Measurements from ENCODE around the gene TEX13D. TPM values are rescaled to one million over a fixed set of nuclear protein-coding genes. Genes with fewer than 3 reads are reported as not detected.

Gene TEX13D
- total and polyA plus RNA-seq, 9 of the 15 experiments (the other 6 are each of a cell fraction or from before 2014, with no cell fraction given): 0.06 TPM; not detected in 8

GRCh38 chrX:124358800-124359383 lies 26.4 kb downstream of the TEX13D start (continued):
- TF ChIP-seq TEAD2 (tag; IDR thresholded peaks at IDR 0.05) (no peak), ZNF282 (CRISPR knock-in tag; IDR thresholded peaks at IDR 0.05) (no peak)

- Histone ChIP-seq H3K36me3 (ENCODE audit: control insufficient read depth, insufficient read depth, low read length) (no peaks in the 10 kb centered on the region), H3K79me2 (ENCODE audit: control insufficient read depth, insufficient read depth, low read length) (no peaks in the 10 kb centered on the region), H4K20me1 (replicated peaks; ENCODE audit: control insufficient read depth, insufficient read depth, low read length) (no peaks in the 10 kb centered on the region), H3K9me1 (ENCODE audit: control insufficient read depth, insufficient read depth, low read length) (no peaks in the 10 kb centered on the region), H3K27me3 (ENCODE audit: control insufficient read depth in 2 of 2, insufficient read depth in 2 of 2, low read length in 2 of 2) (no peaks in the 10 kb centered on the region), H3K4me1 (replicated peaks in 1 of 2; ENCODE audit: control insufficient read depth in 2 of 2, insufficient read depth in 2 of 2, low read length in 2 of 2) (peaks cover 0 to 3% of the 10 kb centered on the region in 2 experiments; a peak in 2 of 5 replicates), H3K9me3 (replicated peaks; ENCODE audit: control insufficient read depth, insufficient read depth, low read depth, low read length) (no peaks in the 10 kb centered on the region), H3K4me3 (no peak overlapping the region), H3K4me2 (ENCODE audit: insufficient read depth, low read length) (no peak overlapping the region), H3K9ac (ENCODE audit: insufficient read depth in 1 of 2, low read depth in 2 of 2, low read length in 2 of 2) (no peak overlapping the region), H3K27ac (ENCODE audit: extremely low read depth, low read depth, low read length) (no peak overlapping the region), H2AFZ (ENCODE audit: low read depth, low read length) (no peak overlapping the region)
- in situ Hi-C loops (cut with MboI) (no loop called here), intact Hi-C loops (cut with micrococcal nuclease) (no loop called here)
- POLR2A ChIA-PET: interaction anchor here (1.1 kb wide), 2 partner anchors 12 to 20 kb away, joined by 4 read pairs; no protein-coding TSS in a partner anchor
- ATAC-seq (no peak; the same call in 2 of the 3 replicates), FAIRE-seq (no peak), DNase-seq (ENCODE audit: extremely low read depth in 1 of 4, low spot score in 3 of 4) (no peak)
- BruUV-seq (replicated peaks): no TSS peak
- WGBS (ENCODE audit: insufficient coverage, low coverage, missing lambda C conversion rate): 25% methylated on average over 2 of the region's 2 CpGs
- CTCF ChIA-PET (ENCODE audit: low intra/inter-chr PET ratio): no interaction called here
- TF ChIP-seq CUX1 (CRISPR knock-in tag; IDR thresholded peaks at IDR 0.05) (no peak), POU5F1 (IDR thresholded peaks at IDR 0.05; ENCODE audit: borderline replicate concordance, low read depth, low read length, partially characterized antibody) (no peak), POLR2AphosphoS5 (IDR thresholded peaks at IDR 0.05; ENCODE audit: control insufficient read depth, insufficient read depth, low read depth, low read length) (no peak), TCFL5 (CRISPR knock-in tag; conservative IDR thresholded peaks at IDR 0.05) (no peak), ZNF609 (CRISPR knock-in tag; IDR thresholded peaks at IDR 0.05; ENCODE audit: borderline replicate concordance) (no peak), FOXA1 (IDR thresholded peaks at IDR 0.05; ENCODE audit: borderline replicate concordance) (no peak), SETDB1 (IDR thresholded peaks at IDR 0.05; ENCODE audit: low read length) (no peak), NFE2 (IDR thresholded peaks at IDR 0.05; ENCODE audit: low read depth) (no peak)
Observed at GRCh38 chrX:124362072-124362471, 29.6 kb downstream of the TEX13D start.

Measured in K562 (cell line).